Thyroid gland (tissue), 4 donors: ENCODE measurements around the gene AHSG.

Experiments used
- POLR2A ChIP-seq, 2 donors: fragments of 450-650 bp; IDR thresholded peaks; one replicate each; pipeline ENCODE4 v1.6.1; 2017; ENCODE audit warnings: antibody characterized with exemption in 2 of 2, mild to moderate bottlenecking in 2 of 2, moderate library complexity in 1 of 2
- TF ChIP-seq, protein P1 (sequence below), 6 experiments: fragments of 200-600 bp in 3 of 6; fragments of 450-650 bp in 3 of 6; sonication (generic) in 3 of 6; IDR thresholded peaks; one replicate each; pipeline ENCODE4 v1.5.1; 2016 to 2019; ENCODE audit warnings: antibody characterized with exemption in 6 of 6, mild to moderate bottlenecking in 2 of 6, inconsistent platforms in 1 of 6, moderate library complexity in 1 of 6

DNA sequence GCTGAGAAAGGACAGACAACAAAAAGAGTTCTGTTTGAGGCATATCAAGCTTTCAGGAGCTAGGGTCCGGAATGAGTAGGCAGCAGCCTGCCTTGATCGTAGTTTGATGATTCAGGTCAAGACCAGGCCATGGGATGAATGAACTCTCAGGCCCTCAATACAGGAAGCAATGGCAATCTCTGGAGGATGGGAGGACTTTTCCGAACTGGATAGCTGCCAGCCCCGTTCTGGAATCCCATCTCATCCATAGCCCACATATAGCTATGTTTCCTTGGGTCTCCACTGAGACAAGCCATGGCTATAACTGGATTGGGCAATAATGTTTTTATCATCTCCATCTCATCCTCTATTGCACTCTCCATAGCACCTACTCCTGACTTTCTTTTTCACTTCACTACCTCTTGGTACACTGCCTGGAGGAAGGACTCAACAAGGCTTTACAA, 12.8 kb downstream of the AHSG start:
- TF ChIP-seq, protein P1, sequence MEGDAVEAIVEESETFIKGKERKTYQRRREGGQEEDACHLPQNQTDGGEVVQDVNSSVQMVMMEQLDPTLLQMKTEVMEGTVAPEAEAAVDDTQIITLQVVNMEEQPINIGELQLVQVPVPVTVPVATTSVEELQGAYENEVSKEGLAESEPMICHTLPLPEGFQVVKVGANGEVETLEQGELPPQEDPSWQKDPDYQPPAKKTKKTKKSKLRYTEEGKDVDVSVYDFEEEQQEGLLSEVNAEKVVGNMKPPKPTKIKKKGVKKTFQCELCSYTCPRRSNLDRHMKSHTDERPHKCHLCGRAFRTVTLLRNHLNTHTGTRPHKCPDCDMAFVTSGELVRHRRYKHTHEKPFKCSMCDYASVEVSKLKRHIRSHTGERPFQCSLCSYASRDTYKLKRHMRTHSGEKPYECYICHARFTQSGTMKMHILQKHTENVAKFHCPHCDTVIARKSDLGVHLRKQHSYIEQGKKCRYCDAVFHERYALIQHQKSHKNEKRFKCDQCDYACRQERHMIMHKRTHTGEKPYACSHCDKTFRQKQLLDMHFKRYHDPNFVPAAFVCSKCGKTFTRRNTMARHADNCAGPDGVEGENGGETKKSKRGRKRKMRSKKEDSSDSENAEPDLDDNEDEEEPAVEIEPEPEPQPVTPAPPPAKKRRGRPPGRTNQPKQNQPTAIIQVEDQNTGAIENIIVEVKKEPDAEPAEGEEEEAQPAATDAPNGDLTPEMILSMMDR (IDR thresholded peaks at IDR 0.05), result no peak
- no peak for TF ChIP-seq POLR2A (IDR thresholded peaks at IDR 0.05)
